ENCODE measurements around the gene CCDC171.
"Not testable (repeated sequence)": the region's sequence is repeated elsewhere in the genome, so short reads cannot be mapped to it uniquely, and the experiment has no call there.

CCDC171 gene

DNA sequence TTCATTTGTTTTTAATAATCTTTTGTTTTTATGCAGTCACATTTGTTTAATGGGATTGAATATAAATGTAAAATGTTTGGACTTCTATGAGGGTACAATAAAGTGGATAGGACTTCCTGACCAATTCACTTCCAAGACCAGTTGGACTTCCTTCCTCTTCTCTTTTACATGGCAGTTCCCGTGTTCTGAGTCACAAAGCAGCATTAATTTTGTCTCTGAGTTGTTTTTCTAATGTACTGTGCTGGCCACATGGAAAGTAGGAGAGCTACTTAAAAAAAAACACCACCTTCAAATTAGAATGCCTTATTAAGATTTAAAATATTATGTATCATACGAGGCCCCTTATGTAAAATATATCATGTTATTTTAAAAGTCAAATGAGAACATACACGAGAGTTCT is 87.3 kb downstream of the CCDC171 start:
- no peak for DNase-seq
- in situ Hi-C loops (cut with HindIII; ENCODE audit: low pct_ligation_motif_present, low pct_unique_long_range_greater_than_20kb, low sequenced_read_pairs) = no loop called here

DNA sequence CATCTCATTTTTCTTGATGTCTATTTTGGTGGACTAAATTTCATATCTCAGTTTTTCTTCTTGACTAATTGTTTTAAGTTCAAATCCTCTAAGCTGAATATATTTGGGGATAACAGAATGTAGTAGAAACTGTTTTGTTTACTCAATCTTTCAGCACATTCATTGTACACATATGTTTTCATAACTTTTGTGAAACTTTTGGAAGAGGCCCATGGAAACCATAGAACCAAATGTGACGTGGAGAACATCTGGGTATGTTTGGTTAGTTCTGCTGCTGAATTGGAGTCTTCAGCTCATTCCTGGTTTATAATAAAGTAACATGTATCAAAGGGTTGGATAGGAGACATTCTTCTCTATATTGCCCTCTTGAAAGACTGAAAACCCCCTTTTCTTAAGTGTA is 88.4 kb downstream of the CCDC171 start:
- in situ Hi-C loops (cut with HindIII; ENCODE audit: low pct_ligation_motif_present, low pct_unique_long_range_greater_than_20kb, low sequenced_read_pairs) = no loop called here
- no peak for DNase-seq

DNA sequence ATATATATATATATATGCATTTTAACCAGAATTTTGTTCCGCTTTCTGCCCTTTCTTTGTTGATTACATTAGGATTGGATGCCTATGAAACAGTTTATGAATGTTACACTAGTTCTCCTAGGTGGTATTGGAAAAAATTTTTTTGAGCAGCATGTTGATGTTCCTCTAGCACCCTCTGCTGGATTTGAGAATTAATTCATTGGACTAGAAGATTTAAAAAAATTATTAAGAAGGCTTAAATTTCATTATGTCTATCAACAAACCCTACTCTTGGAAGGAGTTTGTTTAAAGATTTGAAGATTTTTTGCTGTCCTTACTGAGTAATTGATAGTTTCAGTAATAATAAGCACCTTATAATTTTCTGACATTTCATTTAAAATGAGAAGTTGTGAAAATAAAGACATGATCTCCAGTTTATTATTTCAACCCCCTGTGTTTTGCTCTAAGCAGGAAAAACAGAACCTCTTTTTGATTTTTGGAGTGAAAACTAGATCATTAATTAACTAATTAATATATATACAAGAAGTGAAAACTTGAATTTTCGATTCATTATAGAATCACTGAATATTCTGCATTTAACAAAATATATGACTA is 89.6 kb downstream of the CCDC171 start:
- in situ Hi-C loops (cut with HindIII; ENCODE audit: low pct_ligation_motif_present, low pct_unique_long_range_greater_than_20kb, low sequenced_read_pairs) = no loop called here
- DNase-seq = peak; percentile 56

DNA sequence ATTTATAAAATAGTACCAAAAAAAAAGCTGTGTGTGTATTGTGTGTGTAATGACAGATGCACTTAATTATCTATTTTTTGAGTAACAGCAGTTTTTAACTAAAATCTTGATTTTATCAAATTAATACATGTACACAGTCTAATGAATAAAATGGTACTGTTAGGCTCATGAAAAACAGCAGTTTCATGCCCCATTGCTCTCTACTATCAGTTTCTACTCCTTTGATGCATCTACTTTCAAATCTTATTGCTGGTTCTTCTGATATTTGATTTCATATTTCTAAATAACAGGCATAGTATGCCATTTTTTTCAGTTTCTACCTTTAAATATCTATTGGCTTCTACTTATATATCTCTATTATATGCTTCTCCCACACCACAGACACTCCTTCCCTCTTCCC is 117.4 kb downstream of the CCDC171 start:
- in situ Hi-C loops (cut with HindIII; ENCODE audit: low pct_ligation_motif_present, low pct_unique_long_range_greater_than_20kb, low sequenced_read_pairs) = no loop called here
- DNase-seq = no peak

DNA sequence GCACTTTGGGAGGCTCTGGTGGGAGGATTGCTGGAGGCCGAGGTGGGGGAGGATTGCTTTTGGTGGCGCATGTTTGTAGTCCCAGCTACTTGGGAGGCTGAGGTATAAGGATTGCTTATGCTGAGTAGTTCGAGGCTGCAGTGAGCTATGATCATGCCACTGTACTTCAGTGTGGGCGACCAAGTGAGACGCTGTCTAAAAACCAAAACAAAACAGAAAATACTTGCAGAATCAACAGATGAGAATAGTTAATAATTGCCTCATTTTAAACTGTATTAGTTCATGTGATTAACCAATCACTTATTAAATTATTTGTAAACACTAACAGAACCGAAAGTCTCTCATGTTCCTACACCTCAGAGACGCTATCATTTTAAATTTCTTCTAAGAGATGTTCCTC is 118.1 kb downstream of the CCDC171 start:
- in situ Hi-C loops (cut with HindIII; ENCODE audit: low pct_ligation_motif_present, low pct_unique_long_range_greater_than_20kb, low sequenced_read_pairs) = no loop called here
- no peak for DNase-seq

DNA sequence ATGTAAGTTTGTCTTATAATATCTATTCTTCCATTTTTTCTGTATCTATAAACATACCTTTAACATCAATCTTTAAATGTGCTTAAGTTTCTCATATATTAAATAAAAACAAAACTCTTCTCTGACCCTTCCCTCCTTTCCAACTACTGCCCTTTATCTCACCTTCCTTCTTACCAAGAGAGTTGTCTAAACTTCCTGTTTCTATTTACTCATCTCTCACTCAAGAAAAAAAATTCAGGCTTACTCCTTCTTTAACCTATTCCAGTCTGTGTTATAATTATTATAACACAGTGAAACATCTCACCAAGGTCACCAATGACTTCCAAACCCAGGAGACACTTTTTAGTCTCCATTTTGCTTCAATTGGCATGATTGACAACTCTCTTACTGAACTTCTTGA is 140.9 kb downstream of the CCDC171 start:
- in situ Hi-C loops (cut with HindIII; ENCODE audit: low pct_ligation_motif_present, low pct_unique_long_range_greater_than_20kb, low sequenced_read_pairs) = no loop called here
- DNase-seq = no peak

DNA sequence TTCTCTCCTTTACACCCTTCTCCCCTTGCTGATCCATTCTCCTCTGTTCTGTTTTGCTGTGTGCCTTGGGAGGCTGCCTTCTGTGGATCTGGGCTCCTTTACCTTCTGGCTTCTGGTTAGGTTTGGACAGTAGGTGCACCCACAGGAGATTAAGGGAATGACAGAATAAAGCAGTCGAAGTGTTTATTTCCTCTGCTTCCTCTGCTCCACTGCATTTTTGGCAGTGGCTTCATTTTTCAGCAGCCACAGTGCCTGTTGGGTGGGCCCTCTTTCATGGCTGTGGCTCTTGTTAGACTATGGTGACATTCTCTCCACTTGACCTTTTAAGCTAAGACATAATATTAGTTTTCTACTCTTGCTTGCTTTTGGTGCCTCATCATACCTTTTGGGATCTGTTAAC is 144.1 kb downstream of the CCDC171 start:
- no peak for DNase-seq
- in situ Hi-C loops (cut with HindIII; ENCODE audit: low pct_ligation_motif_present, low pct_unique_long_range_greater_than_20kb, low sequenced_read_pairs) = no loop called here

DNA sequence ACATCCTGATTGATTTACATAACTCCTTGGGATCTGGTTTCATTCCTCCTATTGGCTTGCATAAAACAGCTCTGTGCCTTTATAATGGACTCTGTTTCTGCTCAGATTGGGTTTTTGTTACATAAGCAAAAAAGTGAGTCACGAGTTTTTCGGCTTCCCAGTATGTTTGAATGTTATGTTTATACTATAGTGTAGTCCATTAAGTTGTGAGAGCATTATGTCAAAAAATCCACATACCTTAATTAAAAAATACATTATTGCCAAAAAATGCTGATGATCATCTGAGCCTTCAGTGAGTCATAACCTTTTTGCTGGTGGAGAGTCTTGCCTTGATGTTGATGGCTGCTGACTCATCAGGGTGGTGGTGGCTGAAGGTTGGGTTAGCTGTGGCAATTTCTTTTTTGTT is 144.6 kb downstream of the CCDC171 start:
- DNase-seq = peak; percentile 10
- in situ Hi-C loops (cut with HindIII; ENCODE audit: low pct_ligation_motif_present, low pct_unique_long_range_greater_than_20kb, low sequenced_read_pairs) = no loop called here

DNA sequence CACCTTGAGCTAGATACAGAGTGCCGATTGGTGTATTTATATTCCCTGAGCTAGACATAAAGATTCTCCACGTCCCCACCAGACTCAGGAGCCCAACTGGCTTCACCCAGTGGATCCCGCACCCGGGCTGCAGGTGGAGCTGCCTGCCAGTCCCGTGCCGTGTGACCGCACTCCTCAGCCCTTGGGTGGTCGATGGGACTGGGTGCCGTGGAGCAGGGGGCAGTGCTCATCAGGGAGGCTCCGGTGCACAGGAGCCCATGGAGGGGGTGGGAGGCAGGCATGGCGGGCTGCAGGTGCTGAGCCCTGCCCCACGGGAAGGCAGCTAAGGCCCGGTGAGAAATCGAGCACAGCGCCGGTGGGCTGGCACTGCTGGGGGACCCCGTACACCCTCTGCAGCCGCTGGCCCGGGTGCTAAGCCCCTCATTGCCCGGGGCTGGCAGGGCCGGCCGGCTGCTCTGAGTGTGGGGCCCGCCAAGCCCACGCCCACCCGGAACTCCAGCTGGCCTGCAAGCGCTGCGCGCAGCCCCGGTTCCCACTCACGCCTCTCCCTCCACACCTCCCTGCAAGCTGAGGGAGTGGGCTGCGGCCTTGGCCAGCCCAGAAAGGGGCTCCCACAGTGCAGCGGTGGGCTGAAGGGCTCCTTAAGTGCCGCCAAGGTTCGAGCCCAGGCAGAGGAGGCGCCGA is 147.2 kb downstream of the CCDC171 start:
- in situ Hi-C loops (cut with HindIII; ENCODE audit: low pct_ligation_motif_present, low pct_unique_long_range_greater_than_20kb, low sequenced_read_pairs); DNase-seq: not testable (repeated sequence)

DNA sequence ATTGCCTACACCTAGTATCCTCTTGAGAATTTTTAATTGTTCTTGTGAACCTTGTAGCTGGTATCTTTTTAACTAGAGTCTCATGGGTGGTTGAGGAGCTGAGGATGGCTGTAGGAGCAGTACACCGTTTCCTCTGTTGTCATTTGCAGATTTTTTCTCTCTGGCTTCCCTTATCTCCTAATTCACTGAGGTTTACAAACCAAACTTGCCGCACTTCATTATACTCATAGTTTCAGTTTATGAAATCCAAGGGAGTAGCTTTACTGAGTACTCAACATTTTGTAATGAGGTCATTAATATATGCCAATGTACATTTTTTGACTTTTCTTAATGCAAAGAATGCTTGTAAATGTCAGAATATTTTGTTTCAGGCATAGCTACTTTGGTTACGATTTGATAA is 154.2 kb downstream of the CCDC171 start:
- DNase-seq = no peak
- in situ Hi-C loops (cut with HindIII; ENCODE audit: low pct_ligation_motif_present, low pct_unique_long_range_greater_than_20kb, low sequenced_read_pairs) = no loop called here

DNA sequence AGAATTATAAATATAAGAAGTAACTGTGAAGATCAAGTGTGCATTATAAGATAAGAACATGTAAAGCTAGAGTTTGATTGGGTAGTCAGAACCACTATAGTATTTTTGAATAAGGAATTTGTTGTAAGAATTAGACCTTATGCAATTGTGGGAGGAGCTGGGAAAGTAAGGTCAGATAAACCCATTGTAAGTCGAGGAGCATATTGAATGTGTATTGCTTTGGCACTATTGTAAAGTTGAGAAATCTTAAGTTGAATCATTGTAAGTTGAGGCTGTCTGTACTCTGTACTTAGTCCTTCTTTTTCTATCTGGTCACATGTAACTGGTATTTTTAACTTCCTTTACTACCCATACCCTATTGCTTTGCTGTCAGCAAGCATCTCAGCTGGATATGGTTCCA is 158.7 kb downstream of the CCDC171 start:
- no peak for DNase-seq
- in situ Hi-C loops (cut with HindIII; ENCODE audit: low pct_ligation_motif_present, low pct_unique_long_range_greater_than_20kb, low sequenced_read_pairs) = no loop called here

DNA sequence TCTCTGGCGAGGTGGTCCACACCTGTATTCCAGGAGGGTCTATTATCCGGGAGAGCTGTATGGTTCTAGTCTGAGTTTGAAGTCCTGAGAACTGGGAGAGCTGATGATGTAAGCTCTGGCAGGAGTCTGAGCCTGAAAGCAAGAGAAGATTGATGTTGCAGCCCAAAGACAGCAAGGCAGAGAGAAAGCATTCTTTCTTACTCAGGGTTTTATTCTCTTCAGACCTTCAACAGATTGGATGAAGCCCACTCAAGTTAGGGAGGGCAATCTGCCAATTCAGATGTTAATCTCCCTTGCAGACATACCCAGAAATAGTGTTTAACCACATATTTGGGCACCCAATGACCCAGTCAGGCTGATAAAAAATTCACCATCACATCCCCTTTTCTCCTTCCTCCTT is 159.1 kb downstream of the CCDC171 start:
- no peak for DNase-seq
- in situ Hi-C loops (cut with HindIII; ENCODE audit: low pct_ligation_motif_present, low pct_unique_long_range_greater_than_20kb, low sequenced_read_pairs) = no loop called here

DNA sequence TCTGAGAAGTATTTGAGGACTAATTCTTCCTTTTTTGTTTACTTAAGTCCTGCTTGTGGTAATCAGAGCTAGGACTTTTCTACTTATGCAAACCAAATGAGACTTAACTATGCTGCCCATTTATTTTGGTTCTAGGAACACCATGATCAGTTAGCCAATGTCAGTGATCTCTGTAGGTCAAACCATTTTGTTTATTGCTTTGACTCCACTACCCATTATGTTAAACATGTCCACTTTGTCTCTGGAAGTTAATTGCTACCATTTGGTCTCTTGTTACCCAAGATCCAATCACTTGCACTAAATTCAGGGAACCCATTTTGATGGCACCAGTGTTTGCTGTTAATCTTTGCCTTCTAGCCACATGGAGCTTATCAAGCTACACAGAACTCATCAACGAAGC is 161.9 kb downstream of the CCDC171 start:
- DNase-seq = no peak
- in situ Hi-C loops (cut with HindIII; ENCODE audit: low pct_ligation_motif_present, low pct_unique_long_range_greater_than_20kb, low sequenced_read_pairs) = no loop called here

DNA sequence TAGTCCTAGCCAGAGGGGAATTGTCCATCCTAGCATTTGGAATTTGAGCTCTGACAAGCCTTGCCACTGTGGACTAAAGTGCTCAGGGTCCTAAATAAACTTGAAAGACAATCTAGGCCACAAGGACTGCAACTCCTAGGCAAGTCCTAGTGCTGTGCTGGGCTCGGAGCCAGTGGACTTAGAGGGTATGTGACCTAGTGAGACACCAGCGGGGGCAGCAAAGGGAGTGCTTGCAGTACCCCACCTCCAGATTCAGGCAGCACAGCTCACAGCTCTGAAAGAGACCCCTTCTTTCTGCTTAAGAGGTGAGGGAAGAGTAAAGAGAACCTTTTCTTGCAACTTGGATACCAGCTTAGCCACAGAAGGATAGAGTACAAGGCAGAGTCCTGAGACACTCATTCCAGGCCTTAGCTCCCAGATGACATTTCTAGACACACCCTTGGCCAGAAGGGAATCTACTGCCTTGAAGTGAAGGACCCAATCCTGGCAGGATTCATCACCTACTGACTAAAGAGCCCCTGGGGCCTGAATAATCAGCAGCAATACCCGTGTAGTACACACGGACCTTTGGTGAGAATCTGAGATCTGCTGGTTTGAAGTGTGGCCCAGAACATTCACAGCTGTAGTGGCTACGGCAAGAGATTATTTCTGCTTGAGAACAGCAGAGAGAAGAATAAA is 164.6 kb downstream of the CCDC171 start:
- DNase-seq = no peak
- in situ Hi-C loops (cut with HindIII; ENCODE audit: low pct_ligation_motif_present, low pct_unique_long_range_greater_than_20kb, low sequenced_read_pairs) = no loop called here

DNA sequence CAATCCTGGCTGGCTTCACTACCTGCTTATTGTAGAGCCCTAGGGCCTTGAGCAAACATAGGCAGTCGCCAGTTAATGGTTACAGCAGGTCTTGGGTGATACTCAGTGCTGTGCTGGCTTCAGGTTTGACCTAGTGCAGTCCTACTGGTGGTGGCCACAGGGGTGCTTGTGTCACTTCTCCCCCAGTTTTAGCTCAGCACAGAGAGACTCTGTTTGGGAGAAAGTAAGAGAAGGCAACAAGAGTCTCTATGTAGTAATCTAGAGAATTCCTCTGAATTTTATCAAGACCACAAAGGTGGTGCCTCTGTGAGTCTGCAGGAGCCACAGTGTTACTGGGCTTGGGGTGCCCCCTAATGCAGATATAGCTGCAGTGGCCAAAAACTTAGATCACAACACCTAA is 165.6 kb downstream of the CCDC171 start:
- no peak for DNase-seq
- in situ Hi-C loops (cut with HindIII; ENCODE audit: low pct_ligation_motif_present, low pct_unique_long_range_greater_than_20kb, low sequenced_read_pairs) = no loop called here

DNA sequence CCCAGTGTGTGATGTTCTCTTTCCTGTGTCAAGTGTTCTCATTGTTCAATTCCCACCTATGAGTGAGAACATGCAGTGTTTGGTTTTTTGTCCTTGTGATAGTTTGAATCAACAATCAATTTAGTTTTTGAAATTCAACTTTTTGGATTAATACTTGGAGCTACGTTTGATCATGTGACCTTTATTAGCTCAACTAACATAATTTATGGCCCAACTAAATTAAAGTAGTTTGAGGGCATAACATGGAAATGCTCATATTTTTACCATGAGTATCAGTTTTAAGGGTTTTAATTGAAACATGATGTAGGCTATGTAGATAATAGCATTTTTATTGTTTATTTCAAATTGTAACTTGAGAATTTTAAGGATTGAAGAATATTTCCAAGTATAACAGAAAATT is 168.0 kb downstream of the CCDC171 start:
- DNase-seq = no peak
- in situ Hi-C loops (cut with HindIII; ENCODE audit: low pct_ligation_motif_present, low pct_unique_long_range_greater_than_20kb, low sequenced_read_pairs) = no loop called here

DNA sequence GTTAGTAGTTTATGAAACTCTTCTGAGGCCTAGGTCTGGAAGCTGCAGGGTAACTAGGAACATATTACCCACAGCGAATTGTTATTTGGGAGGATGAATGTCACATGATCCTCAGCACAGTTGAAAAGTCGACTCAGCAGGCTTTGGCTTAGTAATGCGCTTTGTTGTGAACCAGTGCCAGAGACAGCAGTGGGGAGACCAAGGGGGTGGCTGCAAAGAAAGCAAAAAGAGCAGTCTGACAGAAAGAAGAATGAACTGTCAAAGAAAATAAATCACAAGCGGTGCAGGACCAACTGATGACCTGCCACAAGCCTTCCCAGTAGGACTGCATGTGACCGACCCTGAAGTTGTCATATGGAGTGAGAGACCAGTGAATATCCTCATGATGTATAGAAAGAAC is 170.0 kb downstream of the CCDC171 start:
- in situ Hi-C loops (cut with HindIII; ENCODE audit: low pct_ligation_motif_present, low pct_unique_long_range_greater_than_20kb, low sequenced_read_pairs) = no loop called here
- DNase-seq = no peak

DNA sequence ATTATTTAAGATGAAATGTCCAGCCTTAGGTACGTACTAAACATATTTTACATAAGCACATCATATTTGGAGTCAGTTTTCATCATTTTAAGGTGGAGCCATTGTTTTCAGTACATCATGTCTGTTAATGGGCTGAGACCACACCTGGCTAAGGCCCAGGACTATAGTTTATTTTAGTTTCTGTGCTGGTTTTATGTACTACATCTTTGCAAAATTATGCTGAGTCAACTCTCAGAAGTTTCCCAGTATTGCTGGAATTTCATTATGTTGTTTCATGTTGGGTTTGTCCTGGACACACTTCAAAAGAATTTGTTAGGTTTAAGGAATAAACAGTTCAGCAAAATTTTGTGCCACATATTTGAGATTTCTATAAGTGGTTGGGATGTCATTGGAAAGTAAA is 171.2 kb downstream of the CCDC171 start:
- no peak for DNase-seq
- in situ Hi-C loops (cut with HindIII; ENCODE audit: low pct_ligation_motif_present, low pct_unique_long_range_greater_than_20kb, low sequenced_read_pairs) = no loop called here

DNA sequence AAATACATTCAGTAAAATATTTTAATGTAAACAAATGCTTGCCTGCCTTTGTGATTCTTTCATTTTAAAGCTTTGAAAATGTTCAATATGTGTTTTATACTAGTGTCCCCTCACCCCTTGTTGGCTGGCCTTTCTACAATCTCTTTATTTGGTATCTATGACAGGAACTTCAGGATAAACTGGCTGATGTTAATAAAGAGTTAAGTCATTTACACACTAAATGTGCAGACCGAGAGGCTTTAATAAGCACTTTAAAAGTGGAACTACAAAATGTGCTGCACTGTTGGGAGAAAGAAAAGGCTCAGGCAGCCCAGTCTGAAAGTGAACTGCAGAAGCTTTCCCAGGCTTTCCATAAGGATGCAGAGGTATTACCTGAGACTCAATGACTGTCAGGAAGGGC is 171.8 kb downstream of the CCDC171 start:
- DNase-seq = no peak
- in situ Hi-C loops (cut with HindIII; ENCODE audit: low pct_ligation_motif_present, low pct_unique_long_range_greater_than_20kb, low sequenced_read_pairs) = no loop called here

DNA sequence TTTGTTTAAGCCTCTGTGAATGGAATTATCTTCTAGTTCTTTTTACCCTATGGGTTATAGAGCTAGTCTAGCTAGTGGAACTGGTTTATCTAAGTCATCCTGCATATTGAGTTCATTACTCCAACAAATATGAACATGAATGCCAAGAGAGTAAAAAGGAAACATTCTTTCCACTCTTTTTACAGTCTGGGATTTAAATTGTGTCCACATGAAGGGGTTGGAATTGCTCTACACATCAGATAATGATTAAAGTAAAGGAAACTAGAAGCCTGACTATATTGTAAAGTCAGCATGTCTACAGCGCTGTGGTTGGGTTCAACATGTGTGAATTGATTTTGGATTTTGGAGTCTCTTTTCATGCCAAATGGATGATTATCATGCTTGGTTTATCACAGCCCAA is 173.1 kb downstream of the CCDC171 start:
- no peak for DNase-seq
- in situ Hi-C loops (cut with HindIII; ENCODE audit: low pct_ligation_motif_present, low pct_unique_long_range_greater_than_20kb, low sequenced_read_pairs) = no loop called here

Data from ACHN (cell line).